ENCODE data around the gene GRM2.
A peak's percentile ranks its signal among the peaks of the same experiment; 100 is the strongest.

Gene GRM2

DNA sequence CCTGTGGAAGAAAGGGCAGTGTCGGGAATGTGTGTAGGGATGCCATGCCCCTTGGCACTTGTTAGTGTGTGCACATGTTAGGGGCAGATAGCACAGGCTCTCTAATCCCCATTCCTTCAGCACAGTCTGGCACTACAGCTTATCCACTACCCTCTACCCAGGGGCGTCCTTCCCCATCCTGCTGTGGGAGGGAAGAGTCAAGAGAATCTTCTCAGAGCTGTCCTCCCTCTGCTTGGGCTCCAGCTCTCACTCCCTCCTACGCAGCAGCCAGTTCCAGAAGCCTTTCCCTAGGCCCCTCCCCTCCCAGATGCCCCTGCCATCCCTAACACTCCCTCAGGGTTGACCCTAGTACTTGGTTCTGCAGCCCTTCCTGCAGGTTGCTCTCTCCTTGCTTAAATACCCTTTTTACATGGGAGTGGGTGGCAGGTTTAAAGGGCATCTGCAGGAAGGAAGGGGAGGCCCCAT is 815 bp upstream of the GRM2 start:
- no peak for DNase-seq

DNA sequence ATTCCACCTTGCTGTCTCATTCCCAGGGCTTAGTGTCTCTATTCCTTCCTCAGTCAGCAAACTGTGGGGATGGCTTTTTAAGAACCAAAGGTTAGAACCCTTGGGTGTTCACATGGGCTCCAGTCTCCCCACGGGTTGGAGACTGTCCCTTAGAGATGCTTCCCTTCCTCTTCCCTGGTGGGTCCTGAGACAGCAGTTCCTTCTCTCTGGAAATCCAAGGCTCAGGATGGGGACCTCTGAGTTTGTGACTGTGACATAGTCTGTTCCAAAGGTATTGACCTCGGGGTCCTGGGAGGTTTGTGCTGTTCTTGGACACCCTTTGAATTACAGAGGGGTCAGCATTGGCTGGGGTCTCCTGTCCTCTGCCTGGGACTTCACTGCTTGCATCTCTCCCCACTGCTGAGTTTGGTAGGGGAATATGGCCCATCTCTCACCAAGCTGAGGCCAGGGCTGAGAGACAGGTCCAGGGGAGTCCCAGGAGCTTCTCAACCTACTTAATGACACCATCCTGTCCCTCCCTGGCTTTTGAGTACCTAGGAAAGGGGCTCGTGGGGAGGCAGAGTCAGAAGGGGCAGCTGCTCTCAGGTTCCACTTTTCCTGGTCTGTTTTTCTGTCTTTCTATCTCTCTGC is 1.5 kb downstream of the GRM2 start:
- no peak for DNase-seq

DNA sequence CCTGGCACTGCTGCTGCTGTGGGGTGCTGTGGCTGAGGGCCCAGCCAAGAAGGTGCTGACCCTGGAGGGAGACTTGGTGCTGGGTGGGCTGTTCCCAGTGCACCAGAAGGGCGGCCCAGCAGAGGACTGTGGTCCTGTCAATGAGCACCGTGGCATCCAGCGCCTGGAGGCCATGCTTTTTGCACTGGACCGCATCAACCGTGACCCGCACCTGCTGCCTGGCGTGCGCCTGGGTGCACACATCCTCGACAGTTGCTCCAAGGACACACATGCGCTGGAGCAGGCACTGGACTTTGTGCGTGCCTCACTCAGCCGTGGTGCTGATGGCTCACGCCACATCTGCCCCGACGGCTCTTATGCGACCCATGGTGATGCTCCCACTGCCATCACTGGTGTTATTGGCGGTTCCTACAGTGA is 2.1 kb downstream of the GRM2 start:
- DNase-seq: no peak

DNA sequence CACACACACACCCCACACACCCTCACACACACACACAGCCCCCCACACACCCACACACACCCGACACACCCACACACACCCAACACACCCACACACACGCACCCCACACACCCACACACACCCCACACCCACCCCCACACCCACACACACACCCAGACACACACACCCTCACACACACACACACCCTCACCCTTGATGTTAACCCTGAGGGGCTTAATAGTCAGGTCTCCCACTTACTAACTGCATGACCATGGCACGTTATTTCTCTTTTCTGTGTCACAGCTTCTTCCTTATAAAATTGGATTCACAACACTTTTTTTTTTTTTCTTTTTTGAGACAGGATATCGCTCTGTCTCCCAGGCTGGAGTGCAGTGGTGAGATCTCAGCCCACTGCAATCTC is 2.8 kb downstream of the GRM2 start:
- no peak for DNase-seq

DNA sequence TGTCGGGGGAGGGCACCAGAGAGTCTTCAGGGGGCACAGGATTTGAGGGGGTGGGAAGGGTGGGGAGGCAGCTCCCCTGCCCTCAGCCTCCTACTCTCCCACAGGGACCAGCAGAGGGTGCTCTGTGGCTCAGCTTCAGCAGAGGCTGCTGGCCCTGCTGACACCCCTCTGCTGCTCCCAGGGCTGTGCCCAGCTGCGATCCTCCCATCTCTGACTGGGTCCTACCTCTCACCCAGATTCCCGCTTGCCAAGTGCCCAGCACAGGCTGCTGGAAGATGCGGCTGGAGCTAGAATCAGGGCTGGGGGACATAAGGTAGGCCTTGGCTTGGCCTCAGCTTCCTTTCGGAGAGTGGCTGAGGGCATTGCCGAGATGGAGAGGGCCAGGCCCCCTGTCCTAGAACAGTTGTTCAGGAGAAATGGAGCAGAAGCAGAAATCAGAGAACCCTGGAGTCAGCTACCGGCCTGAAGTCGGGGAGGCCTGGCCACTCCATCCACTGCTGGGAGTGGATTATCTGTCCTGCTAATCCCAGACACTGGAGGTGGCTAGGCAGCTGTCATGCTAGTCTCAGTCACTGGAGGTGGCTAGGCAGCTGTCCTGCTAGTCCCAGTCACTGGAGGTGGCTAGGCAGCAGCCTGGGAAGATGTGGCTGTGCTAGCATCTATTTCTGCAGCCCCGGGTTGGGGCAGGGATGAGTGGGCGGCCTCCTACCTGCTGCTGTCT is 3.9 kb downstream of the GRM2 start:
- no peak for DNase-seq

DNA sequence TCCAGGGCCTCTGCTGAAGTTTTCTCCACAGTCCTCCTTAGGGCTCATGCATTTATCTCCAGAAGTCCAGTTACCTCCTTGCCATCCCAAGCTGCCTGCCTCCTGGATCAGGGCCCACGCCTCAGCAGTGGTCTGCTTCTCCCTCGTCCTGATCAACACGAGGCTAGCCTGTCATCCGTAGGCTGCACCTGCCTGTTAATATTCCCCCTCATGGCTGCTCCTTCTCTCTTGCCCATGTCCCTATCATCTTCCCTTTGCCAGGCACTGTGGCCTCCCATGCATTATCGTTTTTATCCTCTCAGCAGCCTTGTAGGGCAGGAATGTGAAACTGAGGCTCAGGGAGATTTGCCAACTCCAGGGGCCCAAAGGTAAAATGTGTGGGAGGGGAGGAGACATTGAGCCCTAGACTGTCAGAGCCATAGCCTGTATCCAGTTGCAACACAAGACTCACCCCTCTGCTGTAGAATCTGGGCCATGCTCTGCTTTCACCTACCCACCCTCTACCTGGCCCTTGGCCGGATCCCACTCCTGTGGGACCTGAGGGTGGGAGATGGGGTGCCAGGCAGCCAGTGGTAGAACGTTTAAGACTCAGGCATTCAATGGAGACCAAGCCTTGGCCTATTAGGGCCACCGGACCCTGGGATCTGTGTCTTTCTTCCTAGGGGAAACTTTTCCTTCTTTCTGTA is 4.6 kb downstream of the GRM2 start:
- DNase-seq: no peak

DNA sequence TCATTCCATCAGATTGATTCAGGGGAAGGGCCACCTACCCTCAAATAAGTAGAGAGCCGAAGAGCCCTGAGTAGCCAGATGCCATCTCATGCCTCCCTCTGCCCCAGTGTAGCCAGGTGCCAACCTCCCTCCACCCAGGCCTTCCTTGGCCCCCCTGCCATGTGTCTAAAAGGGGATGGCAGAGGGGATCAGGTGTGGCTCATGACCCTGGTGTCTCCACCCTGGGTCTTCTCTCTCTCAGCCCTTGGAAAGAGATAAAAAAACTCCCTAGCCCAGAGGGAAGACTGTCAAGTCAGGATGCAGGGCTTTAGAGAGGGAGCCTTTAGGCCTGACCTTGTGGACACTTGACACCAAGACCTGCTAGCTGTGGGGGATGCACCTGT is 5.2 kb downstream of the GRM2 start:
- DNase-seq: no peak

DNA sequence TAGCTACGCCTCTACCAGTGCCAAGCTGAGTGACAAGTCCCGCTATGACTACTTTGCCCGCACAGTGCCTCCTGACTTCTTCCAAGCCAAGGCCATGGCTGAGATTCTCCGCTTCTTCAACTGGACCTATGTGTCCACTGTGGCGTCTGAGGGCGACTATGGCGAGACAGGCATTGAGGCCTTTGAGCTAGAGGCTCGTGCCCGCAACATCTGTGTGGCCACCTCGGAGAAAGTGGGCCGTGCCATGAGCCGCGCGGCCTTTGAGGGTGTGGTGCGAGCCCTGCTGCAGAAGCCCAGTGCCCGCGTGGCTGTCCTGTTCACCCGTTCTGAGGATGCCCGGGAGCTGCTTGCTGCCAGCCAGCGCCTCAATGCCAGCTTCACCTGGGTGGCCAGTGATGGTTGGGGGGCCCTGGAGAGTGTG is 5.7 kb downstream of the GRM2 start:
- no peak for DNase-seq

DNA sequence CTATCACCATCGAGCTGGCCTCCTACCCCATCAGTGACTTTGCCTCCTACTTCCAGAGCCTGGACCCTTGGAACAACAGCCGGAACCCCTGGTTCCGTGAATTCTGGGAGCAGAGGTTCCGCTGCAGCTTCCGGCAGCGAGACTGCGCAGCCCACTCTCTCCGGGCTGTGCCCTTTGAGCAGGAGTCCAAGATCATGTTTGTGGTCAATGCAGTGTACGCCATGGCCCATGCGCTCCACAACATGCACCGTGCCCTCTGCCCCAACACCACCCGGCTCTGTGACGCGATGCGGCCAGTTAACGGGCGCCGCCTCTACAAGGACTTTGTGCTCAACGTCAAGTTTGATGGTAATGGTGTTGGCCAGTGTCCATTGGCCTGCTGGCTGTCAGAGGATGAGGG is 6.1 kb downstream of the GRM2 start:
- no peak for DNase-seq

DNA sequence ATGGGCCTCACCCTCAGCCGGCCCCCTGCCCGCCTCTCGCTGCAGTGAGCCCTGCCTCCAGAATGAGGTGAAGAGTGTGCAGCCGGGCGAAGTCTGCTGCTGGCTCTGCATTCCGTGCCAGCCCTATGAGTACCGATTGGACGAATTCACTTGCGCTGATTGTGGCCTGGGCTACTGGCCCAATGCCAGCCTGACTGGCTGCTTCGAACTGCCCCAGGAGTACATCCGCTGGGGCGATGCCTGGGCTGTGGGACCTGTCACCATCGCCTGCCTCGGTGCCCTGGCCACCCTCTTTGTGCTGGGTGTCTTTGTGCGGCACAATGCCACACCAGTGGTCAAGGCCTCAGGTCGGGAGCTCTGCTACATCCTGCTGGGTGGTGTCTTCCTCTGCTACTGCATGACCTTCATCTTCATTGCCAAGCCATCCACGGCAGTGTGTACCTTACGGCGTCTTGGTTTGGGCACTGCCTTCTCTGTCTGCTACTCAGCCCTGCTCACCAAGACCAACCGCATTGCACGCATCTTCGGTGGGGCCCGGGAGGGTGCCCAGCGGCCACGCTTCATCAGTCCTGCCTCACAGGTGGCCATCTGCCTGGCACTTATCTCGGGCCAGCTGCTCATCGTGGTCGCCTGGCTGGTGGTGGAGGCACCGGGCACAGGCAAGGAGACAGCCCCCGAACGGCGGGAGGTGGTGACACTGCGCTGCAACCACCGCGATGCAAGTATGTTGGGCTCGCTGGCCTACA is 8.5 kb downstream of the GRM2 start:
- DNase-seq: no peak

DNA sequence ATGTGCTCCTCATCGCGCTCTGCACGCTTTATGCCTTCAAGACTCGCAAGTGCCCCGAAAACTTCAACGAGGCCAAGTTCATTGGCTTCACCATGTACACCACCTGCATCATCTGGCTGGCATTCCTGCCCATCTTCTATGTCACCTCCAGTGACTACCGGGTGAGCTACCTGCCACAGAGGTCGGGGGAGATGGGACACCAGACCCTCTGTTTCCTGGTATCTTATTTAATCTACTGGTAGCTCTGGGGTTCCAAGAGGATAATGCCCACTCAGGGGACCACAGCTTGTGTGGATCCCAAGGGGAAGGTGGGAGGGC is 9.1 kb downstream of the GRM2 start:
- no peak for DNase-seq

DNA sequence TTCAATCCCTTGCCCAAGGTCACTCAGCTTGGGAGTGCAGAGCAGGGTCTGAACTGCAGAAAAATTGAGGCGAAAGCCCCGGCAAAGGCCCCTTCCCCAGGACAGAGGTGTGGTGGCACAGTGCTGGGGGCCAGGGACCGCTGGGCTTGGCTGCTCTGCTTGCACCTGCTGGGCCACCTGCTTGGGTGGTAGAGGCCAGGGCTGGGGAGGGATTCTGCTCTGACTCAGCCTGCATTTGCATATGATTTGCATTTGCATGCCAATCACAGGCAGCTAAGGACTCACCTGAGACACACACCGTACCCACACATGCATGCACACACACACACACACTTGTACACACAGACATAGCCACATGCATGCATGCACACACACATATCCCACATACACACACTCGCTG is 9.9 kb downstream of the GRM2 start:
- DNase-seq: no peak

DNA sequence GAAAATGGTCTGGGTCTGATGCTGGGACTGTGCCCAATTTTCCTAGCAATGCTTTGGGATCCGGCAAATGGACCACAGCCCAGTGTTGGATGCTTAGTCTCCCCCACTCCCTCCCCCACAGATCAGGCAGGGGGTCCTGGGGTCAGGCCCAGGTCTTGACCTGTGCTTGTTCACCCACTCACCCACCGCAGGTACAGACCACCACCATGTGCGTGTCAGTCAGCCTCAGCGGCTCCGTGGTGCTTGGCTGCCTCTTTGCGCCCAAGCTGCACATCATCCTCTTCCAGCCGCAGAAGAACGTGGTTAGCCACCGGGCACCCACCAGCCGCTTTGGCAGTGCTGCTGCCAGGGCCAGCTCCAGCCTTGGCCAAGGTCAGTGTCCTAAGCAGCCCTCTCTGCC is 10.6 kb downstream of the GRM2 start:
- DNase-seq: no peak

DNA sequence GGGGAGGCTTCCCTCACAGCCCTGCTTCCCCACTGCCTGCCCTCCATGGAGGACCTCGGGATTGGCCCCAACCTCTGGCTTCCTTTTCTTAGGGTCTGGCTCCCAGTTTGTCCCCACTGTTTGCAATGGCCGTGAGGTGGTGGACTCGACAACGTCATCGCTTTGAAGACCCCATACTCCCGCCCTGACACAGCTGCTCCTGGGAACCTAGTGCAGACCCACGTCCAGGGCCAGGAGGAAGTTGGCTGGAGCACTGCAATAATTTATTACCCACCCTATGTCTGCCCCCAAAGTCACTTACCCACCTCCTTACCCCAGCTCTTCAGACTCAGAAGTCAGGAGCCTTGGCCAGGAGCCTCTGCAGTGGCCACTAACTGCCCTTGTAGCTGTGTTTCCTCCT is 11.1 kb downstream of the GRM2 start:
- DNase-seq: no peak

DNA sequence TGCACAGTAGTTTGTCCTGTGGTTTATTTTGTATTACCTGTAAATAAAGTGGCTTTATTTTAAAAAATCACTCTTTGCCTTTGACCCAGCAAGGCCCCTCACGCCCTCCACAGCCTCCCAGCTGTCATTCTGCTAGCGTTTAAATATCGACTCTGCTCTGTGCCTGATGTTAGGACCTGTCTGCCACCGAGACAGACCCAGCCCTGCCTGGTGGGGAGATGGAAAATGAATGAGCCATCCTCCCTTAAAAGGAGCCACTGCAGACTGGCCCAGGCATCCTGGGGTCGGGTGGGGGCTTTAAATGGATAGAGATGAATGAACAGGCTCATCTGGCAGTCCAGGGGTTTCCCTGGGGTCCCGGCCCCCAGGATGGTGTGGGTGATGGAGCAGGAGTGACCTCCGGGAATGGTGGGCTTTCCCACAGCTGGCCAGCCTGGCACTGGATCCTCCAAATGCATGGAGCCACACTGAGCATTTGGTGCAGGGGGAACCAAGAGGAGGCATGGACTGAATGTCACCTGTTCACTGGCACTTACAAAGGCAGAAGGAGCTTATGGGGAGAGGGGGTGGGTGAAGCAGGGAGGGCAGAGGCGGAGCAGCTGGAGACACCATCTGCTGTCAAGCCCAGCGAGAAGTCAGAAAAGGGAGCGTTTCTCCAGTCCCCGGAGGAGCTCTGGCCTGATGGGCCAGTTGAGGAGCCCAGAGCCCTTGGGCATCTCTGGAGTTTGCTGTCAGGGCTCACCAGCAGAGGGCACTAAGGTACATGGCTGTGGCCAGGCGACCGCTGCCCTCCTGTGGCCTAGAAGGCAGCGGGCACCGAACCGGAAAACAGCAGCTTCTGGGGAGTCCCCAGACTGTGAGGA is 11.9 kb downstream of the GRM2 start:
- peak; percentile 25 for DNase-seq

DNA sequence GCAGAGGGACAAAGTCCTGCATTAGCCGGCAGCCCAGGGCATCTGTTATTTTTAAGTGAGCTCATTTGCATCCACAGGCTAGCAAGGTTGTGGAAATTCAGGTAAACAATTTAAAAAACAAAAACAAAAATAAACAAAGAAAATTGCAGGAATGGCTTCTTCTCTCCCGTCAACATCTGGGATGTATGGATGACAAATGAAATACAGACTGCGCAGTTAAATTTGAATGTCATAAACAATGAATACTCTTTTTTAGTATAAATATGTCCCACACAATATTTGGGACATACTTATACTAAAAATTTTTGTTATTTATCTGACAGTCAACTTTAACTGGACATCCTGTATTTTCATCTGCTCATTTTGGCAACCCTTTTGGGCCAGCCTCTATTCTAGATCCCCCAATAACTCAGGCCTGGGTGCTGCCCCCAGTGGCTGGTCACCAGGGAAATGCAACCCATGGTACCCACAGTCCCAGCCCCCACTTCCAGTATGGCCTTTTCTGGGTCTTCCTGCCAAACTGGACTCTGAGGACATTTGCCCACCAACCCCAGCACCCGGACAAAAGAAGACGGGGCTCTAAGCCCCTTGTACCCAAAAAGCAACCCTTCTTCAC is 12.7 kb downstream of the GRM2 start:
- DNase-seq: no peak

DNA sequence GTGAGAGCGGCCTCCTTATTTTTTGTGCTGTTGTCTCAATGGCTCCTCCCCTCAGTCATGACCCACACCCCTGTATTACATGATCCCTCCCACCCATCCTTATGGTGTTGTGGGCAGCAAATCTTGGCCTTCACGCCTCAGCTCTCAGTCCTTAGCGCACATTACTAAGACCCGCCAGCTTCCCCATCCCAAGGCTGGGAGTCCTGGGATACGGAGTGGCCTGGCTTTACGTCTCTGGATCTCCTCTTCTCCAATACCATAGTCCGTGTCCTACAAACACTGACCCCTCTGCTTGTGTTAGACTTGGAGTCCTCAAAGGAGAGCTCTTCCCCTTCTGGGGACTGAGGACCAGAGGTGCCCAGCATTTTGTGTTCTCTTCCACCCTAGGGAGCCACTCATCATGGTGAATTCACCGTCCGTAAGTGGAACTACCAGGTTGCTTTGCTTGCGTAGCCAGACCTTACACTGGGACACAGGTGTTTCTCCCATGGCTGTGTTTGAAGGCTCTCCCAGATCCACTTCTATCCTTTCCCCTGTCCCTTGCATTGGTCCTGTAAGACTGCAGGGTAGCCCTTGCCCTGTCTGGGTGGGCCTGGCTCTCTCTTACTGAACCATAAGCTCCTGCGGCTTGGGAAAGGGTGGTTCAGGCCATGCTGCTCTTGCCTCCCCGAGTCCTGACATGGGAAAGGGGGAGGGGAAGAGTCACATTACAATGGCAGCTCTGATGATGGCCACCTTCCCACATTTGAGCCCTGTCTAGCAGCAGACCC is 13.6 kb downstream of the GRM2 start:
- DNase-seq: no peak

DNA sequence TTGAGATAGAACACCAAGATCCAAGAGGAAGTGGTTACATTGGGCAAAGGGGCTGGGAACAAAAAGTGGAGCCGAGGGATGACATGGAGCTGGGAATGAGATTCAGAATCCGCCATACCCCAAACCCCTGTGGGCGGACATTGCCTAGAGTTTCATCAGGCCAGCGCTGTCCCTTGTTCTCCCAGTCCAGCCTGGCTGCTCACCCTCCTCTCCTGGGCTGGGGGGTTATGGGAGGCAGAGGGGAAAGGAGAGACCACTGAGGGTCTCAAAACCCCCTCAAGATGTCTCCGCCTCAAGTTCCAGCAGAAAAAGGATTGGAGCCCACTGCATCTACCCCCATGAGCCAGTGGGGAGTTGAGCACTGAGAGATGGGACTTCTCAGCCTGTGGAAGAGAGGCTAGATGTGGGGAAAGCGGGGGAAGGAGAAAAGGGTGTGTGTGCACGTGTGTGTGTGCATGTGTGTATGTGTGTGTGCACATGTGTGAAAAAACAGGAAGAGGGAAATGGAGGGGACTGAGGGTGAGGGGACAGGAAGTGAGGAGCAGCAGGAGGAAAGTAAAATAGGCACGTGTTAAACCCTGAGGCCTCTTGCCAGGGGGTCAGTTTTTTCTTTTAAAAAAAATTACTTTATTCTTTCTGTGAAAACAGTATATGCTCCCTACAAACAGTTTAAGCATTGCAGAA is 14.3 kb downstream of the GRM2 start:
- DNase-seq: no peak

DNA sequence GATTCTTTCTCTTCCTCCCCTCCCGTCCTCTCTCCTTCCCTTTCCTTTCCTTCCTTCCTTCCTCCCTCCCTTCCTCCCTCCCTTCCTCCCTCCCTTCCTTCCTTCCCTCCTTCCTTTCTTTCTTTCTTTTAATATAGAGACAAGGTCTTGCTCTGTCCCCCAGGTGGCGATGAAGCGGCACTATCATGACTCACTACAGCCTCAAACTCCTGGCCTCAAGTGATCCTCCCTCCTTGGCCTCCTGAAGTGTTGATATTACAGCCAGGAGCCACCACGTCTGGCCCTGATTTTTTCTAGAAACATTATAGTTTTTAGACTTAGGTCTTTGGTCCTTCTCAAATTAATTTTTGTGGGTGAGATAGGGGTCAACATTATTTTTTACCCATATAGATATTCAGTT is 15.5 kb downstream of the GRM2 start:
- no peak for DNase-seq

DNA sequence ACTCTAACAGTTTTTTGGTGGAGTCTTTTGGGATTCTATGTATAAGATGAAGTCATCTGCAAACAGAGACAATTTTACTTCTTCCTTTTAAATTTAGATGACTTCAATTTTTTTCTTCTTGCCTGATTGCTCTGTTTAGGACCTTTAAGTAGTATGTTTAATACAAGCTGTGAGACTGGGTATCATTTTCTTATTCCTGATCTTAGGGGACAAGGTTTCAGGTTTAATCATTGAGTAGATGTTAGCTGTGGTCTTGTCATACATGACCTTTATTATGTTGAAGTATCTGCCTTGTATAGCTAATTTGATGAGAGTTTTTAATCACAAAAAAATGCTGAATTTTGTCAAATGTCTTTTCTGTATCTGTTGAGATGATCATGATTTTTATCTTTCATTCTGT is 20.6 kb downstream of the GRM2 start:
- no peak for DNase-seq

Measured in activated CD4-positive, alpha-beta T cell treated with anti-CD3 and anti-CD28 coated beads, Interleukin-2, amount 50 U/mL, for 1 hour (primary cell).